HepG2 (cell line): Measurements from ENCODE around the gene ZCCHC17. TPM values are rescaled to one million over a fixed set of nuclear protein-coding genes. Genes with fewer than 3 reads are reported as not detected.
A peak's percentile ranks its signal among the peaks of the same experiment; 100 is the strongest.
"Not testable (repeated sequence)": the region's sequence is repeated elsewhere in the genome, so short reads cannot be mapped to it uniquely, and the experiment has no call there.

ENCODE experiments used
- ATAC-seq: fragments of 200-7000 bp; cut with Tn5 transposase; 3 replicates; pipeline ENCODE4 v1.9.1; 2020; ENCODE audit warnings: mild to moderate bottlenecking, moderate library complexity
- BruUV-seq: library from RNA; stranded (reverse); fragments of 400-500 nt; replicated peaks from 2 replicates; lab custom pipeline; 2021; lab: Mats Ljungman, UMichigan
- CTCF ChIA-PET: fragments of 300-600 bp; formaldehyde crosslinking; extraction: SDS; loops from one replicate; lab custom pipeline; 2021; ENCODE audit warnings: low total read pairs, inconsistent platforms, low intra/inter-chr PET ratio; lab: Yijun Ruan, JAX
- POLR2A ChIA-PET: fragments of 350-600 bp; sonication (Branson Sonifier 250); formaldehyde crosslinking; loops from one replicate; lab custom pipeline; 2020; ENCODE audit warnings: antibody characterized with exemption, inconsistent platforms; lab: Yijun Ruan, JAX
- DNase-seq: peaks from one replicate; pipeline ENCODE4 v3.0.0-alpha.2; 2015; ENCODE audit warnings: low spot score
- FAIRE-seq: peaks from 3 replicates; lab custom pipeline; 2011; peaks lifted over from hg19 to GRCh38; lab: Jason Lieb, UNC
- H2AFZ ChIP-seq: one replicate; pipeline ENCODE4 v1.6.1; 2011; ENCODE audit warnings: low read length, inconsistent platforms
- H3K27ac ChIP-seq: fragments of 300-600 bp; 3 replicates; pipeline ENCODE4 v1.8.0; 2011; ENCODE audit warnings: mixed run types, mild to moderate bottlenecking, mixed read lengths, low read length, inconsistent platforms; ENCODE audit not compliant: insufficient read depth; ENCODE audit errors: extremely low read length
- H3K27me3 ChIP-seq, 2 experiments: fragments of 200-600 bp in 1 of 2; 2 replicates in 1 of 2; 3 replicates in 1 of 2; pipeline versions ENCODE4 v1.6.0 to v1.8.0; 2011; ENCODE audit warnings: low read length in 2 of 2, mild to moderate bottlenecking in 2 of 2, moderate library complexity in 2 of 2, inconsistent platforms in 1 of 2; ENCODE audit not compliant: insufficient read depth in 2 of 2, control insufficient read depth in 1 of 2
- H3K36me3 ChIP-seq, 2 experiments: fragments of 200-600 bp in 1 of 2; replicated peaks in 1 of 2; 2 replicates in 1 of 2; 3 replicates in 1 of 2; pipeline versions ENCODE4 v1.5.1 to v1.8.0; 2011; ENCODE audit warnings: low read length in 2 of 2, inconsistent platforms in 1 of 2; ENCODE audit not compliant: insufficient read depth in 2 of 2, control insufficient read depth in 1 of 2
- H3K4me1 ChIP-seq: 2 replicates; pipeline ENCODE4 v1.5.1; 2012; ENCODE audit warnings: low read length, inconsistent platforms; ENCODE audit not compliant: insufficient read depth
- H3K4me2 ChIP-seq: 2 replicates; pipeline ENCODE4 v1.6.0; 2011; ENCODE audit warnings: low read depth, low read length, inconsistent platforms
- H3K4me3 ChIP-seq, 3 experiments: fragments of 200-600 bp in 1 of 3; sonication (generic), shearing (Covaris generic) in 1 of 3; replicated peaks in 1 of 3; 2 replicates each; pipeline ENCODE4 v1.5.1; 2011 to 2016; ENCODE audit warnings: low read length in 3 of 3, inconsistent platforms in 2 of 3, low read depth in 2 of 3, mild to moderate bottlenecking in 2 of 3, control low read depth in 1 of 3, mixed read lengths in 1 of 3; ENCODE audit not compliant: insufficient read depth in 1 of 3
- H3K79me2 ChIP-seq: one replicate; pipeline ENCODE4 v1.6.1; 2011; ENCODE audit warnings: low read length, inconsistent platforms; ENCODE audit not compliant: insufficient read depth
- H3K9ac ChIP-seq: 2 replicates; pipeline ENCODE4 v1.6.0; 2011; ENCODE audit warnings: mild to moderate bottlenecking, low read depth, low read length, inconsistent platforms; ENCODE audit not compliant: insufficient read depth
- H3K9me3 ChIP-seq: 2 replicates; pipeline ENCODE4 v1.5.1; 2012; ENCODE audit warnings: mild to moderate bottlenecking, low read length
- H4K20me1 ChIP-seq: 2 replicates; pipeline ENCODE4 v1.6.0; 2011; ENCODE audit warnings: inconsistent platforms, mild to moderate bottlenecking, low read length, moderate library complexity; ENCODE audit not compliant: insufficient read depth
- PRDM4 ChIP-seq: sonication (generic); formaldehyde crosslinking; IDR thresholded peaks from 2 replicates; pipeline ENCODE4 v1.9.0; 2021; ENCODE audit warnings: missing genetic modification reagents, borderline replicate concordance
- WGBS: methylation state at CpG from one replicate; pipeline ENCODE4 v1.1.6; 2017; ENCODE audit warnings: low lambda C conversion rate; 5-methylcytosine and 5-hydroxymethylcytosine counted together
- in situ Hi-C: cut with HindIII; loops from 2 replicates; pipeline ENCODE4 v1.10.0; 2017; ENCODE audit warnings: low pct_unique_long_range_greater_than_20kb; ENCODE audit not compliant: extremely low pct_ligation_motif_present
- intact Hi-C: fragments of 100-400 bp; cut with micrococcal nuclease; formaldehyde crosslinking; loops from one replicate; pipeline ENCODE4 v1.10.0; 2022; ENCODE audit not compliant: unreplicated experiment
- polyA plus RNA-seq, 8 experiments: library from polyadenylated mRNA; depleted of rRNA in 3 of 8; stranded (reverse) in 7 of 8; unstranded in 1 of 8; fragments of >200 nt; fragmentation: Illumina TruSeq in 4 of 8; extraction: Trizol in 4 of 8; gene quantifications; 2 replicates each; pipeline versions ENCODE4 v1.2.1 to v1.2.3, GENCODE V29; 2011 to 2016; ENCODE audit warnings: low read depth in 4 of 8, missing spikeins in 1 of 8, mixed read lengths in 1 of 8; ENCODE audit not compliant: insufficient read depth in 1 of 8
- total RNA-seq, 5 experiments: library from RNA; depleted of rRNA; stranded (reverse); fragments of >200 nt; fragmentation: Illumina TruSeq; extraction: Trizol; gene quantifications; 2 replicates each; pipeline ENCODE4 v1.2.3, GENCODE V29; 2016; ENCODE audit warnings: low read depth in 1 of 5

The ZCCHC17 gene
- total and polyA plus RNA-seq, 2 of the 13 experiments (the other 11 are each of a cell fraction or from before 2014, with no cell fraction given), result 20.5 to 53.0 TPM

- TF ChIP-seq PRDM4 (CRISPR knock-in tag), result no peak
These were observed 23.2 kb upstream of the ZCCHC17 start (continued) for GRCh38 chr1:31273619-31274018.

- H3K36me3 ChIP-seq, result peaks cover 8 to 70% of the 10 kb centered on the region in 2 experiments
- H4K20me1 ChIP-seq, H3K27ac ChIP-seq, CTCF ChIA-PET, DNase-seq, in situ Hi-C loops, H3K9ac ChIP-seq, ATAC-seq, H3K4me2 ChIP-seq, H3K79me2 ChIP-seq, FAIRE-seq, H3K4me3 ChIP-seq, H2AFZ ChIP-seq, BruUV-seq, H3K9me3 ChIP-seq, H3K4me1 ChIP-seq, intact Hi-C loops, H3K27me3 ChIP-seq: not testable (repeated sequence)
- POLR2A ChIA-PET, result interaction anchor here (2.7 kb wide), 1 partner anchor 15 kb away, joined by 16 read pairs; the partner anchor contains the start of genes SNRNP40 and ZCCHC17
- 99% methylated on average over 9 of the region's 9 CpGs for WGBS
These were observed 14.4 kb upstream of the ZCCHC17 start for GRCh38 chr1:31282426-31282825.

- H3K9ac ChIP-seq, H4K20me1 ChIP-seq, H3K4me2 ChIP-seq, H3K79me2 ChIP-seq, H2AFZ ChIP-seq, H3K9me3 ChIP-seq, BruUV-seq, DNase-seq, H3K27me3 ChIP-seq, intact Hi-C loops, H3K27ac ChIP-seq, H3K4me3 ChIP-seq, CTCF ChIA-PET, in situ Hi-C loops, ATAC-seq, H3K4me1 ChIP-seq: not testable (repeated sequence)
- peak; percentile 18 for FAIRE-seq
- POLR2A ChIA-PET, result interaction anchor here (0.6 kb wide), 1 partner anchor 125 kb away, joined by 3 read pairs; no protein-coding TSS in a partner anchor
- H3K36me3 ChIP-seq, result peaks cover 25 to 72% of the 10 kb centered on the region in 2 experiments
- 98% methylated on average over 4 of the region's 4 CpGs for WGBS
These were observed 9.0 kb upstream of the ZCCHC17 start for GRCh38 chr1:31287791-31288190.
